Heart right ventricle (tissue), 16 donors: ENCODE results near the gene ARL8B. TPM values are rescaled to one million over a fixed set of nuclear protein-coding genes. Genes with fewer than 3 reads are reported as not detected.

Experiments used
- ATAC-seq, 8 donors: fragments of 200-7000 bp; cut with Tn5 transposase; one replicate each; pipeline ENCODE4 v1.9.1; 2020; ENCODE audit warnings: mild to moderate bottlenecking in 8 of 8, moderate library complexity in 8 of 8, moderate number of reproducible peaks in 1 of 8
- DNase-seq, 2 donors: peaks; one replicate each; pipeline ENCODE4 v3.0.0-alpha.2; 2020
- H3K27ac ChIP-seq, 10 donors: fragments of 200-600 bp; sonication (generic) in 2 of 10; one replicate each; pipeline versions ENCODE4 v1.5.0 to v1.8.0; 2020 to 2022; ENCODE audit warnings: mild to moderate bottlenecking in 3 of 10
- H3K27me3 ChIP-seq, 7 donors: fragments of 200-600 bp; one replicate each; pipeline ENCODE4 v1.8.0; 2021 to 2022; ENCODE audit warnings: mild to moderate bottlenecking in 2 of 7
- H3K36me3 ChIP-seq, 9 donors: fragments of 200-600 bp; sonication (generic) in 1 of 9; one replicate each; pipeline versions ENCODE4 v1.5.0 to v1.8.0; 2020 to 2022; ENCODE audit warnings: mild to moderate bottlenecking in 2 of 9
- H3K4me1 ChIP-seq, 9 donors: fragments of 200-600 bp; sonication (generic) in 1 of 9; one replicate each; pipeline versions ENCODE4 v1.5.0 to v1.8.0; 2020 to 2022; ENCODE audit warnings: mild to moderate bottlenecking in 4 of 9
- H3K4me3 ChIP-seq, 10 donors: fragments of 200-600 bp; sonication (generic) in 2 of 10; one replicate each; pipeline versions ENCODE4 v1.5.0 to v1.8.0; 2020 to 2022; ENCODE audit warnings: mild to moderate bottlenecking in 7 of 10, moderate library complexity in 2 of 10
- H3K9me3 ChIP-seq, 11 donors: fragments of 200-600 bp in 10 of 11; sonication (generic) in 2 of 11; one replicate each; pipeline versions ENCODE4 v1.5.0 to v1.8.0; 2013 to 2022; ENCODE audit warnings: mild to moderate bottlenecking in 2 of 11, control low read depth in 1 of 11, moderate library complexity in 1 of 11
- CTCF ChIP-seq, 9 donors: fragments of 200-600 bp; sonication (generic) in 2 of 9; IDR thresholded peaks; one replicate each; pipeline versions ENCODE4 v1.5.0 to v1.8.0; 2021 to 2022; ENCODE audit warnings: antibody characterized with exemption in 9 of 9, mild to moderate bottlenecking in 5 of 9, moderate library complexity in 1 of 9
- WGBS, 2 donors: extraction: QIAGEN DNeasy Blood & Tissue Kit; methylation state at CpG; one replicate each; pipeline ENCODE4 v1.1.7; 2013; ENCODE audit warnings: inconsistent platforms in 1 of 2; 5-methylcytosine and 5-hydroxymethylcytosine counted together
- intact Hi-C, 10 donors: fragments of 100-400 bp; cut with DNase I; formaldehyde crosslinking; loops; one replicate each; pipeline versions ENCODE4 v1.11.1 to v1.14.2; 2022
- polyA plus RNA-seq, 2 donors: library from polyadenylated mRNA; stranded (reverse); fragments of 200-250 nt; gene quantifications; one replicate each; pipeline ENCODE4 v1.2.3, GENCODE V29; 2013
- total RNA-seq, 10 donors: library from RNA; stranded (reverse); fragmentation: NEBNext Ultra II Directional in 3 of 10; extraction: Animal tissue kit (Norgen Biotek cat#: 25700) in 3 of 10; gene quantifications; one replicate each; pipeline versions ENCODE4 v1.2.1 to v1.2.4, GENCODE V29; 2021 to 2023
- donor health status: Arrhythmogenic right ventricular cardiomyopathy.
- donor health status: ischemic (EF 13 %, LVEDD 7.1; RV severe dilation, severe dysfunction).
- donor health status: healthy with polysubstance abuse.
- donor health status: DM: no; HTN: yes; CAD: no.
- donor health status: DM: no; HTN: no; CAD: no.
- donor health status: ischemic (EF 25% LVEDD 6.9; RV normal size, moderate dysfunction).
- donor health status: ischemic (EF 25% LVEDD 5.7; RV mildly dilated, moderate dysfunction).
- donor health status: healthy.
- donor health status: DM: yes; HTN: yes; CAD: no.
- donor health status: Ischemic cardiomyopathy.
- donor health status: ischemic (EF 35%, LVEDD 5.7; RV mildly dilated, moderate dysfunction).
- donor health status: nonischemic (EF 11% LVEDD 7.7; RV severe dilation, severe dysfunction).
- donor health status: DM: yes; HTN: yes; CAD: no.
- donor health status: PGD.
- donor health status: ischemic (EF 29% LVEDD 5.4; RV normal size, mild dysfunction).
- donor health status: nonischemic (EF 23%, LVEDD 6.1; RV moderate dilation, normal function).

ARL8B gene
- total and polyA plus RNA-seq, 12 donors: 31.7 to 74.1 (median 65.3) TPM

GRCh38 chr3:5214352-5214751 lies 92.3 kb downstream of the ARL8B start:
- ATAC-seq (no peak), DNase-seq (no peak)
- no peak overlapping the region for H3K27ac ChIP-seq
- H3K27me3 ChIP-seq: no peaks in the 10 kb centered on the region
- H3K4me1 ChIP-seq: peaks cover 0 to 7% (median 0%) of the 10 kb centered on the region in 9 donors
- no peak for TF ChIP-seq CTCF (IDR thresholded peaks at IDR 0.05)
- no peak overlapping the region for H3K4me3 ChIP-seq
- H3K36me3 ChIP-seq: peaks cover 4 to 100% (median 65%) of the 10 kb centered on the region in 9 donors
- H3K9me3 ChIP-seq: no peaks in the 10 kb centered on the region
- intact Hi-C loops: no loop called here
- WGBS, 2 donors: 77 to 84% methylated on average over 9 of the region's 9 CpGs

DNA sequence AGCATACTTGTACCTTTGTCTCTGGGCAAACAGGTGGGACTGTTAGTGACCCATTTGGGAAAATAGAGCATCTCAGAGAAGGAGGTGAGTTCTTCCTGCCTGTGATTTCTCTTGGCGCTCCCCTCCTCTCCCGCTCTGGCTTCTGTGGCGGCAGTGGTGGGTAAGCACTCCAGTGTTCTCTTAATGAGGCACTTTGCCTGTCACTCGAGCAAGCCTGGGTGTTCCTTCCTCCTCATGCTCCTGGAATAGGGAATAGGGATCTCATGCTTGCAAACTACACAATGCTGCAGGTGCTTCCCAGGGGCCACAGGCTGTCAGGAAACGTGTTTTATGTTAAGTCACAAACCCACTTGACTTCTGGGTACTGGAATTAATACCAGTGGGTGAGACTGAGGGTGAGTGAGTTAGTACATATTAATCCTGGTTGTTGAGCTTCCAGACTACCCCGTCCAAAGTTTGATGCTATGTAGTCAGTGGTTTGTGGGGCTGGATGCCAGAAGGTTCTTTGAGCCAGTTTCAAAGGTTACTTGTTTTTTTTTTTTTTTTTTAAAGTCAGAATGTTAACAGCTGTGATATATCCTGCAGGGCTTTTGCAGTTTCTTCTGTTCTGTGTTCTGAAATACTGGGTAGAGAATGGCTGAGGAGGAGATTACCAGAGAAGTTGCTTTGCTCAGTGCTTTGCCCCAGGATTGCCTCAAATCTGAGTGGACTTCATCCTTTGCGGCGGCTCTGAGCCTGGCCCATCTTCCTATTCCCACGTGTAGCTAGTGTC lies 95.9 kb downstream of the ARL8B start:
- H3K27ac ChIP-seq: no peak overlapping the region

DNA sequence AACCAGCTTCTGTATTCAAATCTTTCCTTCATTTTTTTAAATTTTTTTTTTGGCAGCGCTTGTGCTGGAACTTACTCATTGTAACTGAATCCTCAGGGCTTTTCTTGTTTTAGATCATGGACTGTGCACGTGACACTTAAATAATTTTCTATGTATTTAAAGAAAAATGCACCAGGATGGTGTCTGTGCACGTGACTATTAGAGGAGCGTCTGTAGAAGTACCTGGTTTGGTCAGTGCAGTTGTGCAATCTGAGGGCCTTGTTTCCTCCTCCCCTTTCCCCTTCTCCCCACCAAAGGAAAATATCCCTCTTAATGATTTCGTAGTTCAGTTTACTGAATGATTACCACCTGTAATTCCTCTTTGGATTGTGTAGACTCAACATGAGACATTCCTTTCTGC lies 96.7 kb downstream of the ARL8B start:
- H3K4me3 ChIP-seq: no peak overlapping the region
- DNase-seq (no peak), ATAC-seq (no peak)
- peaks cover 0 to 7% (median 0%) of the 10 kb centered on the region in 9 donors for H3K4me1 ChIP-seq
- no peaks in the 10 kb centered on the region for H3K9me3 ChIP-seq
- intact Hi-C loops: no loop called here
- TF ChIP-seq CTCF (IDR thresholded peaks at IDR 0.05): no peak
- H3K27me3 ChIP-seq: no peaks in the 10 kb centered on the region
- H3K27ac ChIP-seq: no peak overlapping the region
- peaks cover under 1 to 63% (median 31%) of the 10 kb centered on the region in 9 donors for H3K36me3 ChIP-seq
- WGBS, 2 donors: 81% methylated on average over 5 of the region's 5 CpGs

More for the DNA sequence above, 95.9 kb downstream of the ARL8B start:
- Histone ChIP-seq H3K36me3 (peaks cover 4 to 71% (median 38%) of the 10 kb centered on the region in 9 donors), H3K4me3 (no peak overlapping the region), H3K4me1 (peaks cover 0 to 7% (median 0%) of the 10 kb centered on the region in 9 donors), H3K27me3 (no peaks in the 10 kb centered on the region), H3K9me3 (no peaks in the 10 kb centered on the region)
- intact Hi-C loops: no loop called here
- no peak for TF ChIP-seq CTCF (IDR thresholded peaks at IDR 0.05)
- 69 to 72% methylated on average over 9 of the region's 9 CpGs for WGBS, 2 donors
- ATAC-seq (peak in 2 of 8 donors; percentile 22 to 32), DNase-seq (no peak)

DNA sequence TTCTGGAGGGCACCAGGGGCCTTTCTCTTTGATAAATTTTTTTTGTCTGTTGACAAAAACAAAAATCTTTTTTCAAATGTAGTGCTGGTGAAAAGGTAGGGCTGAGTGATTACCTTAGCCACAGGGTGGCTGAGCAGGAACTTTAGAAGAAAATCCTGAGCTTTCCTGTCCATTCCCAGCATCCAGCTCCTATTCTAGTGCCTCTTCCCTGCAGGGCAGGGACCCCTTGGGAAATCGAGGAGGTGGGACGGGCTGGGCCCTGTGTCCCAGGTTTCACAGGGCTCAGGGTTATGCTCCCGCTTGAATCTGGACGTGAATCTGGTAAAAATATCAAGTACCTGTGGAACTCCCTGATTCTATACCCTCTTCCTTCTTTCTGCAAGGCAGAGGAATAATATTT lies 97.1 kb downstream of the ARL8B start:
- Histone ChIP-seq H3K36me3 (peaks cover 0 to 60% (median 28%) of the 10 kb centered on the region in 9 donors), H3K27ac (no peak overlapping the region), H3K4me3 (no peak overlapping the region), H3K27me3 (no peaks in the 10 kb centered on the region), H3K9me3 (no peaks in the 10 kb centered on the region), H3K4me1 (peaks cover 0 to 7% (median 0%) of the 10 kb centered on the region in 9 donors)
- DNase-seq (no peak), ATAC-seq (no peak)
- WGBS, 2 donors: 84 to 85% methylated on average over 4 of the region's 4 CpGs
- intact Hi-C loops: no loop called here
- no peak for TF ChIP-seq CTCF (IDR thresholded peaks at IDR 0.05)
